HG03558 (cell line): ENCODE measurements around the gene SIRPG.
"Not testable (repeated sequence)": the region's sequence is repeated elsewhere in the genome, so short reads cannot be mapped to it uniquely, and the experiment has no call there.

ENCODE experiments used
- ATAC-seq: cut with Tn5 transposase; IDR thresholded peaks from one replicate; pipeline ENCODE4 v1.9.1; 2021; ENCODE audit warnings: moderate number of reproducible peaks; ENCODE audit not compliant: unreplicated experiment; ENCODE audit errors: extremely low read depth

SIRPG gene

GRCh38 chr20:1673424-1673823, 15.8 kb upstream of the SIRPG start:
- no peak for ATAC-seq

- ATAC-seq = no peak
Measured at GRCh38 chr20:1672728-1673127, 15.1 kb upstream of the SIRPG start.

GRCh38 chr20:1671891-1672669, 14.5 kb upstream of the SIRPG start:
- ATAC-seq = no peak

- ATAC-seq = no peak
Measured at GRCh38 chr20:1669304-1669703, 11.7 kb upstream of the SIRPG start.

- ATAC-seq = no peak
Measured at GRCh38 chr20:1667502-1668085, 10.0 kb upstream of the SIRPG start.

GRCh38 chr20:1666802-1667201, 9.2 kb upstream of the SIRPG start:
- no peak for ATAC-seq

GRCh38 chr20:1665345-1665744, 7.8 kb upstream of the SIRPG start:
- no peak for ATAC-seq

- ATAC-seq = no peak
Measured at GRCh38 chr20:1664911-1665310, 7.3 kb upstream of the SIRPG start.

GRCh38 chr20:1663917-1664316, 6.3 kb upstream of the SIRPG start:
- ATAC-seq = no peak

GRCh38 chr20:1661542-1662299, 4.1 kb upstream of the SIRPG start:
- ATAC-seq = no peak

- no peak for ATAC-seq
Measured at GRCh38 chr20:1660246-1660645, 2.7 kb upstream of the SIRPG start.

GRCh38 chr20:1656844-1657243, 735 bp downstream of the SIRPG start:
- ATAC-seq = no peak

- no peak for ATAC-seq
Measured at GRCh38 chr20:1654996-1655395, 2.6 kb downstream of the SIRPG start.

- no peak for ATAC-seq
Measured at GRCh38 chr20:1652960-1653359, 4.6 kb downstream of the SIRPG start.

- ATAC-seq = no peak
Measured at GRCh38 chr20:1652104-1652503, 5.5 kb downstream of the SIRPG start.

GRCh38 chr20:1651268-1652058, 6.1 kb downstream of the SIRPG start:
- no peak for ATAC-seq

- no peak for ATAC-seq
Measured at GRCh38 chr20:1648101-1648500, 9.5 kb downstream of the SIRPG start.

GRCh38 chr20:1646975-1647431, 10.6 kb downstream of the SIRPG start:
- no peak for ATAC-seq

- no peak for ATAC-seq
Measured at GRCh38 chr20:1644101-1644962, 13.2 kb downstream of the SIRPG start.

GRCh38 chr20:1638643-1639042, 18.9 kb downstream of the SIRPG start:
- ATAC-seq = not testable (repeated sequence)
